Measurements from ENCODE around the gene SLC35G2.
"Not testable (repeated sequence)": the region's sequence is repeated elsewhere in the genome, so short reads cannot be mapped to it uniquely, and the experiment has no call there.

DNA sequence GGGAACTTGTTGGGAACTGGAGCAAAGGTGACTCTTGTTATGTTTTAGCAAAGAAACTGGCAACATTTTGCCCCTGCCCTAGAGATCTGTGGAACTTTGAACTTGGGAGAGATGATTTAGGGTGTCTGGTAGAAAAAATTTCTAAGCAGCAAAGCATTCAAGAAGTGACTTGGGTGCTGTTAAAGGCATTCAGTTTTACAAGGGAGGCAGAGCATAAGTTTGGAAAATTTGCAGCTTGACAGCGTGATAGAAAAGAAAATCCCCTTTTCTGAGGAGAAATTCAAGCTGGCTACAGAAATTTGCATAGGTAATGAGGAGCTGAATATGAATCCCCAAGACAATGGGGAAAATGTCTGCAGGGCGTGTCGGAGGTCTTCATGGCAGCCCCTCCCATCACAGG is 53.3 kb downstream of the SLC35G2 start:
- not testable (repeated sequence) for TF ChIP-seq POLR2A (IDR thresholded peaks at IDR 0.05)
- TF ChIP-seq, protein P1, sequence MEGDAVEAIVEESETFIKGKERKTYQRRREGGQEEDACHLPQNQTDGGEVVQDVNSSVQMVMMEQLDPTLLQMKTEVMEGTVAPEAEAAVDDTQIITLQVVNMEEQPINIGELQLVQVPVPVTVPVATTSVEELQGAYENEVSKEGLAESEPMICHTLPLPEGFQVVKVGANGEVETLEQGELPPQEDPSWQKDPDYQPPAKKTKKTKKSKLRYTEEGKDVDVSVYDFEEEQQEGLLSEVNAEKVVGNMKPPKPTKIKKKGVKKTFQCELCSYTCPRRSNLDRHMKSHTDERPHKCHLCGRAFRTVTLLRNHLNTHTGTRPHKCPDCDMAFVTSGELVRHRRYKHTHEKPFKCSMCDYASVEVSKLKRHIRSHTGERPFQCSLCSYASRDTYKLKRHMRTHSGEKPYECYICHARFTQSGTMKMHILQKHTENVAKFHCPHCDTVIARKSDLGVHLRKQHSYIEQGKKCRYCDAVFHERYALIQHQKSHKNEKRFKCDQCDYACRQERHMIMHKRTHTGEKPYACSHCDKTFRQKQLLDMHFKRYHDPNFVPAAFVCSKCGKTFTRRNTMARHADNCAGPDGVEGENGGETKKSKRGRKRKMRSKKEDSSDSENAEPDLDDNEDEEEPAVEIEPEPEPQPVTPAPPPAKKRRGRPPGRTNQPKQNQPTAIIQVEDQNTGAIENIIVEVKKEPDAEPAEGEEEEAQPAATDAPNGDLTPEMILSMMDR (IDR thresholded peaks at IDR 0.05) = not testable (repeated sequence)

Measured in body of pancreas (tissue), 4 donors.